Fibroblast of upper back skin (primary cell): ENCODE results near the gene CKAP5.
"Not testable (repeated sequence)": the region's sequence is repeated elsewhere in the genome, so short reads cannot be mapped to it uniquely, and the experiment has no call there.

Source experiments
- DNase-seq: peaks from one replicate; pipeline ENCODE4 v3.0.0-alpha.2; 2013

CKAP5 gene

DNA sequence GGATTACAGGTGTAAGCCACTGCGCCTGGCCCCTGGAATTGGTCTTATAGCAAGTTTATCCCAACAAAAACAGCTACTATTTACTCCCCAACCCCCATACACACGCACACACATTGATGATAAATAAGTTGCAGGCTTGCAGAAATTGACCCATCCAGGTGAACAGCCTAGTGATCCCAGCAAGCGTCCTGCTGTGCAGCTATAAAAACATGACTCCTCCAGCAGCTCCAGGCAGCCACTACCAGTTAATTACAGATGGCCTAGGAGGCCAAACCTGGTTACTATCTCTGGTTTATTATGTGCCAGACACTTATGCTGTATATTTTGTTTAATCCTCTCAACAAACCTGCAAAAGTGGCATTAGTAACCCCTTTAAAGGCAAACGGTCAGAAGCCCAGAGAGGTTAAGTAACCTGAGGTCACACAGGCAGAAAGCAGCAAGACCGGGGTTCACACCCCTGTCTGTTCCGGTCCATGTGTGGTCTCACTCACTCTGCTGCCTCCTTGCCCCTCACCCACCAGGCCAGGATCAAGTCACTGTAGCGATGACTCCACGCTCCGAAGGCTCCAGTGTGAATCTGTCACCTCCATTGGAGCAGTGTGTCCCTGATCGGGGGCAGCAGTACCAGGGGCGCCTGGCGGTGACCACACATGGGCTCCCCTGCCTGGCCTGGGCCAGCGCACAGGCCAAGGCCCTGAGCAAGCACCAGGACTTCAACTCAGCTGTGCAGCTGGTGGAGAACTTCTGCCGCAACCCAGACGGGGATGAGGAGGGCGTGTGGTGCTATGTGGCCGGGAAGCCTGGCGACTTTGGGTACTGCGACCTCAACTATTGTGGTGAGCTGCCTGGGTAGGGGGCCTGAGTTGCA is 120.5 kb downstream of the CKAP5 start:
- no peak for DNase-seq

DNA sequence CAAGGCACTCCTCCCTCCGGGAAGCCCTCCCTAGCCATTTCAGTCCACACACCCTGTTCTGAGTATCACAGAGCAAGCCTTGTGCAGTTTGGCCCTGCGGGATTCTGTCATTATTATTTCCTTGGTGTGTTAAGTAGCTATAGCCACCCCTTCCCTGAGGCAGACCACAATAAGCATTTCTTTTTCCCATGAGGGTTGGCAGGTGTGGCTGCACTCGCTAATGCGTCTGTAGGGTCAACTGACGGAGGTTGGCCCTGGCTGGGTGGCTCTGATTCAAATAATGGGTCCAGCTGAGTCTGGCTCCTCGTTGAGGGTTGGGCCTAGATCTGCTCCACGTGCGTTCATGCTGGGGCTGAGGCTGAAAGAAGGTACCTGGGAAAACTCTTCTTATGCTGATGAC is 122.0 kb downstream of the CKAP5 start:
- no peak for DNase-seq

- DNase-seq = no peak
Observed at GRCh38 chr11:46723359-46723680, 122.8 kb downstream of the CKAP5 start.

DNA sequence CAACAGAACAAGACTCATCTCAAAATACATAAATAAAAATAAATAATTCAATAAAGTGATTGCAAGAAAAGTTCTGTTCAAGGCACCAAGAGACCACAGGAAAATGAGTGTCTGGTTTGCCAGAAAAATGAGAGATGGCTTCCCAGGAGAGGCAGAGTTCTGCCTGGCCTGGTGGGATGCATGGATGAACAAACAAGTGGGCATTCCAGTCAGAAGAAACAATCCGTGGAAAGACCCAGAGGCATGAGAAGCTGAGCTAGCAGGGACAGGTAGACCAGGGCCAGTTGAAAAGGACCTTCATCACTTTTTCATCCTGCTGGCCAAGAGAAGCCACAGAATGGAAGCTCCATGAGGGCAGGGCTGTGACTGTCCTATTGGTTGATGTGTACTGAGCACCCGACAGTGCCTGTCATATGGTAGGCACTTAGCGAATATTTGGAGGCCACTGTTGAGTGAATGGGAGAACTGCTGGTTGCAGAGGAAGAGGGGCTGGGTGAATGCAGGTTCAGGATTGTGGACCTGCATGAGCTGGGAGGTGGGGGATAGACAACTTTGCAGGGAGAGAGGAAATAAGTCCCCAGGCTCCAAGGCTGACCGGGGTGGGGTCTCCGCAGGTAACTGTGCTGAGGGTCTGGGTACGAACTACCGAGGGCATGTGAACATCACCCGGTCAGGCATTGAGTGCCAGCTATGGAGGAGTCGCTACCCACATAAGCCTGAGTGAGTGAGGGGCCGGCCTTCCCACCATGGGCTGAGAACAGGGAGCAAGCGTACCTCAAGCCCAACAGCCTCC is 123.3 kb downstream of the CKAP5 start:
- DNase-seq = no peak

- no peak for DNase-seq
Observed at GRCh38 chr11:46721286-46721685, 124.8 kb downstream of the CKAP5 start.

DNA sequence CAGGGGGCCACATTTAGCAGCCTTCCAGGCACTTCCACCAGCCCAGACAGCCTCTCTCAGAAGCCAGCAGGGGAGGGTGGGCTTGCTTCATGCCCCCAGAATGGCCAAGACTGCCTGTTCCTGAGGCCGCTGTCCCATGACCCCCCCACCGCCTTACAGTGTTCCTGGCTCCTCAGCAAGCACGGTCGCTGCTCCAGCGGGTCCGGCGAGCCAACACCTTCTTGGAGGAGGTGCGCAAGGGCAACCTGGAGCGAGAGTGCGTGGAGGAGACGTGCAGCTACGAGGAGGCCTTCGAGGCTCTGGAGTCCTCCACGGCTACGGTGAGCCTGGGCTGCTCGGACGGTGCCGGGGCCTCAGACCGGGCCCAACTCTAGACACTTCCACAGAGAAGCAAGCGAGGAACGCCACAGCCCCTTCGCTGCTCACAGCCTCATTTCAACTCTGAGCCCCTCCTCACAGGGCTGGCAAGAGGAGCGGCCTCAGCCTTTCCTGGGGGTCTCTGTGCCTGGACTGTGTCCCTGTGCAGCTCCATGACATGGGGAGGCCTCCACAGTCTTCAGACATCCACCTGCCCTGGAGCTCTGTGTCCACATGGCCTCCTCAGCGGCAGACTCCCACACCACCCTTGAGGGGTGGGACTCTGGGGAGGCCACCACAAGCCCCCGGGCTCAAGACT is 126.4 kb downstream of the CKAP5 start:
- DNase-seq = no peak

DNA sequence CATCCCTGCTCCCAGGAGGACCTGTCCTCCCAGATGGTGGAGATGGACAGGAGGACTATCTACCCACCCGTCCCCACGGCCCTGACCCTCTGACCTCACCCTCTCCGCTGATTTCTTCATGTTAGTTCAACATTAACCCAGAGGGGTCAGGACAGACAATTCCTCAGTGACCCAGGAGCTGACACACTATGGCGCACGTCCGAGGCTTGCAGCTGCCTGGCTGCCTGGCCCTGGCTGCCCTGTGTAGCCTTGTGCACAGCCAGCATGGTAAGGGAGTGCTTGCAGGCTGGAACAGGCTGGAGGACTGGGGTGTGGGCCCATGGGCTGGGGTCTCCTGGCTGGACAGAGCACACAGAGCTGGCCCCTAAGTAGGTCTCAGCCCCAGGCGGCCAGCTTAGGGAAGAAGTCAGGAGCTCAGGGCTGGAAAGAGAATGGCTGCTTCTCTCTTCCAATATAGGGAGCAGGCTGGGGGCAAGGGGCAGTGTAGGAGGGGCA is 127.0 kb downstream of the CKAP5 start, which contains the start of gene F2:
TSS of gene F2 (plus strand) at position 166 of the 495 bp plus-strand sequence. CDS start at position 189, 23 bp downstream.
- DNase-seq = no peak

- no peak for DNase-seq
Observed at GRCh38 chr11:46718155-46719019, 127.7 kb downstream of the CKAP5 start.

- not testable (repeated sequence) for DNase-seq
Observed at GRCh38 chr11:46717825-46718154, 128.3 kb downstream of the CKAP5 start.

- no peak for DNase-seq
Observed at GRCh38 chr11:46712874-46713576, 133.1 kb downstream of the CKAP5 start.

GRCh38 chr11:46711303-46711702 is 134.8 kb downstream of the CKAP5 start:
- DNase-seq = no peak

DNA sequence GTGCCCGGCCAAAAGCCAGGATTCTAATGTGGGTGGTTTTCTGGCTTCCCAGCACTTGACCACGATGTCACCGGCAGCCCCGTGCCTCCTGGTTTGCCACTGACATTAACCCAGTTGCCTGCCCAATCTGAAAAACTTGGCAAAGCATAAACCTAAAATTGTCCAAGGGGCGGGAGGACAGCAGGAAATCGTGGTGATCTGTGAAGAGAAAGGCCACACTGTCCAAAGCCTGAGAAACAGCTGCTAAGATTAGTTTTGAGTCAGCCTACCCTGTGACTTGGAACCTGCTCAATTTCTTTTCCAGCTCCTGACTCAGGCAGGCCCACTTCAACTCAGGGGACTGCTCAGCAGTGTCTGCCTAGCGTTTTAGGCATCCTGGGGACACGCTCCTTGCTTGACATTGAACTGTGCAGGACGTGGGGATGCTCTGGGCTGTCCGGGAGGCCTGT is 135.2 kb downstream of the CKAP5 start:
- peak; percentile 92 for DNase-seq

DNA sequence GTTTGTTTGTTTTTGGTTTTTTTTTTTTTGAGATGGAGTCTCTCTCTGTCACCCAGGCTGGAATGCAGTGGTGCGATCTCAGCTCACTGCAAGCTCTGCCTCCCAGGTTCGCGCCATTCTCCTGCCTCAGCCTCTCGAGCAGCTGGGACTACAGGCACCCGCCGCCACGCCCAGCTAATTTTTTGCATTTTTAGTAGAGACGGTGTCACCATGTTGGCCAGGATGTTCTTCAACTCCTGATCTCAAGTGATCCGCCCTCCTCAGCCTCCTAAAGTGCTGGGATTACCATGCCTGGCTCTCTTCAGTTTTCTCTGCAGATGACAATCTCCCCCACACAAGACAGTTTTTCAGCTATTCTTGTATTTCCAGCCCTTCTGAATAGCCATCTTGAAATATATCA is 136.7 kb downstream of the CKAP5 start:
- not testable (repeated sequence) for DNase-seq

GRCh38 chr11:46706886-46707285 is 139.2 kb downstream of the CKAP5 start:
- no peak for DNase-seq

- no peak for DNase-seq
Observed at GRCh38 chr11:46705070-46705688, 140.9 kb downstream of the CKAP5 start.

GRCh38 chr11:46701078-46701654 is 144.9 kb downstream of the CKAP5 start:
- DNase-seq = no peak

GRCh38 chr11:46700241-46701077 is 145.6 kb downstream of the CKAP5 start, which contains the start of the genes ARHGAP1 and ZNF408:
TSS of gene ARHGAP1 (minus strand) at chr11:46700619. CDS start at chr11:46696107, 4,512 bp downstream.
TSS of gene ZNF408 (plus strand) at chr11:46701031. CDS start at chr11:46701048, 17 bp downstream.
- DNase-seq = peak; percentile 98

DNA sequence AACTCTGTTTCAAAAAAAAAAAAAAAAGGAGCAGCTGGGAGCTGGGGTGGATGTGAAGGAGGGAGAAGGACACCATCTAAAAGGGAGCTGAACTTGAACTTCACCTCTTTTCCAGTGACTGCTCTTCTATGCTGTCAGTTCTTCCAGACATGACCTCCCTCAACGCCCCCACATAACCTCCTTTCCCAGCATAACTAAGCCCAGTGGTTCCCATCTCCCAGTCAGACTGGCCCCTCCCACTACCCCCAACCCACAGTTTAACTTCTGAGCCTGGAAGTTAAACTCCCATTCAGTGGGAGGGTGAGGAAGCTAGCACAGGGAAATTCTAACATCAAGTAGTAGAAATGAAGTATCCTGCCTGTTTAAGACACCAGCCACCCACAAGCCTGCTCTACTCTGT is 147.5 kb downstream of the CKAP5 start:
- no peak for DNase-seq

DNA sequence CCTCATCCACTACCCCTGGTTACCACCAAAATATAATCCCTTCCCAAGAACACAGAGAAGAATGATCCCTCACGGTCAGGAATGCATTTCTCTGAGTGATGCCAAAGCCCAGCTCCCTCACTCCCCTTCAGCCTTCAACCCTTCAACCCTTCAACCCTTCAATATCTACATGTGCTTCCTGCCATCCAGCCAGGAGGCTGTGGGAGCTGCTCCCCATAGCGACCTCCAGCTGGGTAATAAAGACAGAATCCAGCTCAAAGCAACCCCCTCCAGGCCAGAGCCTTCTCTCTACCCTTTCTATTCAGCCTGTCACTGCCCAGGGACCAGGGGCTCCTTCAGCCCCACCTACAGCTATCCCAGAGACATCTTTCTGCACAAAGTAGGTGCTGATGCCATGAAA is 148.4 kb downstream of the CKAP5 start:
- DNase-seq = no peak

DNA sequence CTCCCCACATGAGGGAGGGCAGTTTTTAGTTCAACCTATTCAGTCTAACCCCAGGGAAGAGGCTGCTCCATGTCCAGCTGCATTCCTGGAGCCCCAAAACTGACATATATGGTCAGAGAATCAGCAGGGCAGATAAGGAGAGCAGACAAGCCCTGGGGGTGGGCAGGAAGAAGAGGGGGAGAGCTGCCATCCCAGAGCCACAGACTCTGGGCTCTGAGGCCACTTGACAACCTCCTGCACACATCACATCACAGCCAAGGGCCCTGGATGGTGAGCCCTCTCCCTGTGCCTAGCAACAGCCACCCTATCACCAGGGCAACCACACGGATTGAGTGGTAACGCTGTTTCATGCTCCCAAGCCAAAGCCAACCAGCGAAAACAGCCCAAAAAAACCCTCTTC is 148.8 kb downstream of the CKAP5 start:
- DNase-seq = no peak
